GM18873 (cell line): ENCODE measurements around the gene HNRNPL.

Source experiments
- ATAC-seq: cut with Tn5 transposase; IDR thresholded peaks from one replicate; pipeline ENCODE4 v1.9.1; 2021; ENCODE audit warnings: mild to moderate bottlenecking, moderate library complexity, moderate number of reproducible peaks; ENCODE audit not compliant: unreplicated experiment, low FRiP score

The HNRNPL gene

GRCh38 chr19:38846097-38846496 lies 3.7 kb downstream of the HNRNPL start:
- ATAC-seq, result no peak

- ATAC-seq, result no peak
Observed at GRCh38 chr19:38845374-38846024, 4.3 kb downstream of the HNRNPL start.

GRCh38 chr19:38844093-38844686 lies 5.6 kb downstream of the HNRNPL start:
- no peak for ATAC-seq

- no peak for ATAC-seq
Observed at GRCh38 chr19:38843175-38843758, 6.5 kb downstream of the HNRNPL start.

- ATAC-seq, result no peak
Observed at GRCh38 chr19:38842439-38843174, 7.2 kb downstream of the HNRNPL start.

GRCh38 chr19:38841787-38842438 lies 7.9 kb downstream of the HNRNPL start:
- ATAC-seq, result no peak

- no peak for ATAC-seq
Observed at GRCh38 chr19:38841180-38841766, 8.5 kb downstream of the HNRNPL start.

- ATAC-seq, result no peak
Observed at GRCh38 chr19:38840583-38840968, 9.2 kb downstream of the HNRNPL start.

- ATAC-seq, result no peak
Observed at GRCh38 chr19:38839816-38840582, 9.8 kb downstream of the HNRNPL start.

- no peak for ATAC-seq
Observed at GRCh38 chr19:38838986-38839761, 10.6 kb downstream of the HNRNPL start.

GRCh38 chr19:38838208-38838985 lies 11.4 kb downstream of the HNRNPL start:
- no peak for ATAC-seq

GRCh38 chr19:38837656-38838121 lies 12.1 kb downstream of the HNRNPL start:
- ATAC-seq, result no peak

- ATAC-seq, result no peak
Observed at GRCh38 chr19:38836983-38837626, 12.7 kb downstream of the HNRNPL start.

GRCh38 chr19:38836159-38836982 lies 13.4 kb downstream of the HNRNPL start:
- no peak for ATAC-seq

- ATAC-seq, result no peak
Observed at GRCh38 chr19:38834590-38834989, 15.2 kb downstream of the HNRNPL start.

GRCh38 chr19:38834104-38834490 lies 15.7 kb downstream of the HNRNPL start:
- no peak for ATAC-seq

- no peak for ATAC-seq
Observed at GRCh38 chr19:38833092-38833425, 16.7 kb downstream of the HNRNPL start.
